ENCODE measurements around the gene SLC17A9. TPM values are rescaled to one million over a fixed set of nuclear protein-coding genes. Genes with fewer than 3 reads are reported as not detected.

Gene SLC17A9
- total and polyA plus RNA-seq, 2 of the 8 experiments (the other 6 are each of a cell fraction or from before 2014, with no cell fraction given) = 23.5 to 35.2 TPM

DNA sequence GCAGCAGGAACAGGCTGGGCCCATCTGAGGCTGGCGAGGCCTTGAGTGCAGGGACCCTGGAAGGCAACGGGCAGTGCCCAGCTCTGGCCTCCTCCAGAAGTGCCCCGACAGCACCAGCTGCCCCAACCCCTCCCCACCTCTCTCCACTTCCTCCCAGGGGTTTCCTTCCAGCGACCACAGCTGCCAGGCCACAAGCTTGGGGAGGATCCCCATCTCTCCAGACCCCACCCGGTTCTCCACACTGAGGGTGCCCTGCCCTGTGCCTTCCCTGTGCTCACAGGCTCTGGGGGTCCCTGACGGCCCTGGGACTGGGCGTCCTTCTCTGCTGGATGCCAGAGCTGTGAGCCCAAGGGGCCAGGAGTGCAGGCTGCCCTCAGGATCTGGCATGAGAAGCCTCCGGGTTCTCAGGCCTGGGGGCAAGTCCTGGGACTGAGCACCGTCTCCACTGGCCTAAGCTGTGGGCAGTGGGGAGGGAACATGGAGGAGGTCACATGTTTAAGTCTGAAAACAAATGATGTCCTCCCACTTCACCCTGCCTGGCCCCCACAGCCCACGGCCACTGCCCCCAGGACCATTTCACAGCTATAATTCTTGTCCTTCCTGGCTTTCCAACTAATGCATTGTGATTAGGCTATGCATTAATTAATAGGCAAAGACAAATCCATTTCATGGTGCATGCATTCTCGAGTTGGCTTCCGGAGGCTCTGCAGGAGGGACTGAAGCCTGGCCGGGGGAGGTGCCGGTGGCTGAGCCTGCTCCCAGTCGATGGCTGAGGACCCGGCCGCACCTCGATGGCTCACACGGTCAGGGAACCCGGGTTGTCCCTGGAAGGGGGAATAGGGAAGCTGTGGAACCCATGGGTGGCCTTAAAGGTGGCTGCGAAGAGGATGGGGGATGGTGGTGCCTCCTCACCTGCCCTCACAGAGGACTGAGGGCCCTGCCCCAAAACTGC lies 29.9 kb downstream of the SLC17A9 start:
- H4K91ac ChIP-seq (replicated peaks; ENCODE audit: insufficient read length, low read length) = no peak overlapping the region
- FAIRE-seq = no peak
- peak overlapping the region; percentile 90; the same call in 1 of the 2 replicates for H2BK12ac ChIP-seq (ENCODE audit: low read depth, low read length)
- no peaks in the 10 kb centered on the region for H3K79me2 ChIP-seq (ENCODE audit: control insufficient read depth in 1 of 2, insufficient read depth in 2 of 2, low read length in 2 of 2)
- H4K5ac ChIP-seq (ENCODE audit: insufficient read length, low read depth, low read length) = no peak overlapping the region
- ChIA-PET CTCF (ENCODE audit: partially characterized antibody) (interaction anchor here (1.4 to 3.7 kb wide), 4 partner anchors 13 to 83 kb away, joined by 3 to 22 read pairs (median 8); no protein-coding TSS in a partner anchor), POLR2A (ENCODE audit: partially characterized antibody) (interaction anchor here (0.5 to 1.8 kb wide), 2 partner anchors 21 to 107 kb away, joined by 3 to 6 read pairs; no protein-coding TSS in a partner anchor)
- H3K56ac ChIP-seq (replicated peaks; ENCODE audit: insufficient read length, low read depth, low read length) = peak overlapping the region; percentile 19
- 0 out of 2 replicates have a peak overlapping the region, but pooled peaks have one; percentile 62 for H3K18ac ChIP-seq (ENCODE audit: extremely low read depth, low read length)
- WGBS, 2 experiments (ENCODE audit: extremely low coverage in 1 of 2, insufficient coverage in 1 of 2, insufficient read length in 1 of 2, insufficient replicate concordance in 2 of 2, low coverage in 1 of 2, low lambda C conversion rate in 2 of 2, missing lambda C conversion rate in 1 of 2) = 78% methylated on average over 18 of the region's 21 CpGs; no CpG with 5 or more reads in 1 of the 2 experiments
- no peaks in the 10 kb centered on the region for H3K79me1 ChIP-seq (ENCODE audit: low read depth, low read length)
- H3K4me2 ChIP-seq (ENCODE audit: insufficient read depth in 1 of 2, low read depth in 2 of 2, low read length in 2 of 2) = no peak overlapping the region
- H2BK5ac ChIP-seq (ENCODE audit: low read depth, low read length) = peak overlapping the region; percentile 52; the same call in 1 of the 2 replicates
- H3K4me3 ChIP-seq (ENCODE audit: extremely low read depth in 1 of 4, insufficient read depth in 2 of 4, low read depth in 3 of 4, low read length in 4 of 4) = no peak overlapping the region
- H3K23ac ChIP-seq (ENCODE audit: insufficient read length) = no peak overlapping the region
- no peak overlapping the region for H3K14ac ChIP-seq (ENCODE audit: insufficient read length)
- no peak for DNase-seq (ENCODE audit: low read depth in 1 of 2, low spot score in 2 of 2)
- H3K4me1 ChIP-seq (replicated peaks in 1 of 4; ENCODE audit: control insufficient read depth in 3 of 4, insufficient read depth in 4 of 4, low read length in 3 of 4) = peaks cover 0 to 29% (median 14%) of the 10 kb centered on the region in 4 experiments; a peak in 6 of 7 replicates
- H3K36me3 ChIP-seq (ENCODE audit: control insufficient read depth in 2 of 4, insufficient read depth in 4 of 4, low read length in 3 of 4) = no peaks in the 10 kb centered on the region
- no peak overlapping the region for H3K27ac ChIP-seq (ENCODE audit: low read depth, low read length)
- no peak overlapping the region for H2BK120ac ChIP-seq (replicated peaks; ENCODE audit: low read depth, low read length)
- H4K20me1 ChIP-seq (replicated peaks in 1 of 2; ENCODE audit: control insufficient read depth in 1 of 2, insufficient read depth in 2 of 2, low read length in 2 of 2) = peaks cover 0 to 2% of the 10 kb centered on the region in 2 experiments
- H3K23me2 ChIP-seq (ENCODE audit: low read depth, low read length) = no peaks in the 10 kb centered on the region
- H2BK20ac ChIP-seq (ENCODE audit: low read length) = 0 out of 2 replicates have a peak overlapping the region, but pooled peaks have one; percentile 55
- H3K27me3 ChIP-seq (replicated peaks in 1 of 4; ENCODE audit: control insufficient read depth in 3 of 4, extremely low read depth in 1 of 4, insufficient read depth in 3 of 4, low read length in 3 of 4) = no peaks in the 10 kb centered on the region; a peak in 1 of 7 replicates
- peak overlapping the region; percentile 88; the same call in 1 of the 2 replicates for H2BK15ac ChIP-seq (ENCODE audit: low read length)
- H3K9me3 ChIP-seq (ENCODE audit: insufficient read depth in 2 of 2, low read depth in 1 of 2, low read length in 1 of 2) = no peaks in the 10 kb centered on the region
- H2AFZ ChIP-seq (ENCODE audit: low read length) = no peak overlapping the region
- no peak overlapping the region for H3K9ac ChIP-seq (replicated peaks in 1 of 4; ENCODE audit: extremely low read depth in 1 of 4, low read depth in 3 of 4, low read length in 3 of 4)
- no peak overlapping the region; the same call in 1 of the 2 replicates for H2AK5ac ChIP-seq (ENCODE audit: low read depth, low read length)
- H4K8ac ChIP-seq (ENCODE audit: extremely low read depth, insufficient read depth, low read length) = peak overlapping the region; percentile 11; the same call in 1 of the 2 replicates
- H3K4ac ChIP-seq (replicated peaks; ENCODE audit: insufficient read length, low read depth, low read length) = no peak overlapping the region
- TF ChIP-seq BRCA1 (IDR thresholded peaks at IDR 0.05; ENCODE audit: low read depth, low read length) (no peak), JUND (IDR thresholded peaks at IDR 0.05; ENCODE audit: low read length) (no peak), FOSL1 (IDR thresholded peaks at IDR 0.05; ENCODE audit: insufficient read depth, low read depth, low read length) (no peak), JUN (IDR thresholded peaks at IDR 0.05; ENCODE audit: low read depth, low read length) (no peak), KDM1A (IDR thresholded peaks at IDR 0.05; ENCODE audit: borderline replicate concordance, low read length) (no peak), NRF1 (IDR thresholded peaks at IDR 0.05; ENCODE audit: low read depth, low read length) (no peak), KDM5A (IDR thresholded peaks at IDR 0.05; ENCODE audit: low read length) (no peak), POLR2A (IDR thresholded peaks at IDR 0.05; ENCODE audit: control extremely low read depth in 1 of 2, low read depth in 2 of 2, low read length in 2 of 2) (no peak), ASH2L (IDR thresholded peaks at IDR 0.05; ENCODE audit: low read length) (no peak), CBX5 (IDR thresholded peaks at IDR 0.05; ENCODE audit: low read depth, low read length) (no peak), CEBPB (IDR thresholded peaks at IDR 0.05; ENCODE audit: low read depth, low read length) (no peak), KDM4A (IDR thresholded peaks at IDR 0.05; ENCODE audit: low read depth, low read length, severe bottlenecking) (no peak)

All from H1 (cell line).